ENCODE measurements around the gene DCDC2B.

Gene DCDC2B

GRCh38 chr1:32195531-32195930, 13.4 kb upstream of the DCDC2B start:
- no peak for DNase-seq
- peaks cover 22% of the 10 kb centered on the region for H3K36me3 ChIP-seq (replicated peaks; ENCODE audit: insufficient read depth, low read length)
- peaks cover 8% of the 10 kb centered on the region; the same call in 1 of the 2 replicates for H3K79me2 ChIP-seq (ENCODE audit: low read length)
- H3K9me2 ChIP-seq (replicated peaks; ENCODE audit: insufficient read depth, low read length), result no peaks in the 10 kb centered on the region
- no peak overlapping the region for H3K4me2 ChIP-seq (ENCODE audit: low read depth, low read length)
- peaks cover 39% of the 10 kb centered on the region for H3K4me1 ChIP-seq (ENCODE audit: low read length)
- TF ChIP-seq CTCF (IDR thresholded peaks at IDR 0.05; ENCODE audit: low read length) (no peak), EZH2phosphoT487 (IDR thresholded peaks at IDR 0.05; ENCODE audit: low read length) (no peak), EZH2 (optimal IDR thresholded peaks at IDR 0.05; ENCODE audit: low read depth, low read length) (no peak)
- no peak overlapping the region for H2AFZ ChIP-seq (ENCODE audit: low read length)
- peaks cover 22% of the 10 kb centered on the region for H4K20me1 ChIP-seq (ENCODE audit: insufficient read depth, low read length)
- no peak overlapping the region for H3K9ac ChIP-seq (ENCODE audit: low read length)
- no peak overlapping the region for H3K4me3 ChIP-seq (ENCODE audit: low read length)
- peaks cover 25% of the 10 kb centered on the region for H3F3A ChIP-seq (ENCODE audit: insufficient read depth, low read length)
- no peaks in the 10 kb centered on the region for H3K9me3 ChIP-seq (replicated peaks; ENCODE audit: insufficient read depth, low read length)
- H3K27me3 ChIP-seq (replicated peaks; ENCODE audit: insufficient read depth, low read length), result 0 out of 2 replicates have a peak, but pooled peaks cover 3% of the 10 kb centered on the region
- no peak overlapping the region for H3K27ac ChIP-seq (ENCODE audit: low read length)

GRCh38 chr1:32195972-32196823, 12.7 kb upstream of the DCDC2B start:
- Histone ChIP-seq H3K4me3 (ENCODE audit: low read length) (no peak overlapping the region), H3K4me2 (ENCODE audit: low read depth, low read length) (0 out of 2 replicates have a peak overlapping the region, but pooled peaks have one; percentile 8), H3K9ac (ENCODE audit: low read length) (no peak overlapping the region), H3K9me3 (replicated peaks; ENCODE audit: insufficient read depth, low read length) (no peaks in the 10 kb centered on the region), H3F3A (ENCODE audit: insufficient read depth, low read length) (peaks cover 25% of the 10 kb centered on the region), H3K79me2 (ENCODE audit: low read length) (peaks cover 7% of the 10 kb centered on the region; the same call in 1 of the 2 replicates), H3K27ac (ENCODE audit: low read length) (no peak overlapping the region), H4K20me1 (ENCODE audit: insufficient read depth, low read length) (peaks cover 22% of the 10 kb centered on the region), H3K36me3 (replicated peaks; ENCODE audit: insufficient read depth, low read length) (peaks cover 20% of the 10 kb centered on the region), H2AFZ (ENCODE audit: low read length) (no peak overlapping the region), H3K9me2 (replicated peaks; ENCODE audit: insufficient read depth, low read length) (no peaks in the 10 kb centered on the region), H3K4me1 (ENCODE audit: low read length) (peaks cover 45% of the 10 kb centered on the region), H3K27me3 (replicated peaks; ENCODE audit: insufficient read depth, low read length) (0 out of 2 replicates have a peak, but pooled peaks cover 3% of the 10 kb centered on the region)
- DNase-seq, result peak; percentile 72
- TF ChIP-seq EZH2 (optimal IDR thresholded peaks at IDR 0.05; ENCODE audit: low read depth, low read length) (no peak), EZH2phosphoT487 (IDR thresholded peaks at IDR 0.05; ENCODE audit: low read length) (no peak), CTCF (IDR thresholded peaks at IDR 0.05; ENCODE audit: low read length) (no peak)

- no peaks in the 10 kb centered on the region for H3K9me2 ChIP-seq (replicated peaks; ENCODE audit: insufficient read depth, low read length)
- H4K20me1 ChIP-seq (ENCODE audit: insufficient read depth, low read length), result peaks cover 22% of the 10 kb centered on the region
- H3K27ac ChIP-seq (ENCODE audit: low read length), result no peak overlapping the region
- H3F3A ChIP-seq (ENCODE audit: insufficient read depth, low read length), result peaks cover 29% of the 10 kb centered on the region
- no peak overlapping the region for H3K4me2 ChIP-seq (ENCODE audit: low read depth, low read length)
- 0 out of 2 replicates have a peak, but pooled peaks cover 3% of the 10 kb centered on the region for H3K27me3 ChIP-seq (replicated peaks; ENCODE audit: insufficient read depth, low read length)
- H3K4me1 ChIP-seq (ENCODE audit: low read length), result peaks cover 54% of the 10 kb centered on the region
- DNase-seq, result no peak
- no peak overlapping the region for H3K9ac ChIP-seq (ENCODE audit: low read length)
- no peak overlapping the region for H2AFZ ChIP-seq (ENCODE audit: low read length)
- H3K4me3 ChIP-seq (ENCODE audit: low read length), result no peak overlapping the region
- H3K9me3 ChIP-seq (replicated peaks; ENCODE audit: insufficient read depth, low read length), result no peaks in the 10 kb centered on the region
- no peak for TF ChIP-seq EZH2phosphoT487 (IDR thresholded peaks at IDR 0.05; ENCODE audit: low read length)
- no peak for TF ChIP-seq CTCF (IDR thresholded peaks at IDR 0.05; ENCODE audit: low read length)
- no peak for TF ChIP-seq EZH2 (optimal IDR thresholded peaks at IDR 0.05; ENCODE audit: low read depth, low read length)
- H3K79me2 ChIP-seq (ENCODE audit: low read length), result no peaks in the 10 kb centered on the region
- peaks cover 12% of the 10 kb centered on the region for H3K36me3 ChIP-seq (replicated peaks; ENCODE audit: insufficient read depth, low read length)
Observed at GRCh38 chr1:32197074-32197473, 11.8 kb upstream of the DCDC2B start.

Measured in MM.1S (cell line).